ENCODE data around the gene CRHR1. TPM values are rescaled to one million over a fixed set of nuclear protein-coding genes. Genes with fewer than 3 reads are reported as not detected.
"Not testable (repeated sequence)": the region's sequence is repeated elsewhere in the genome, so short reads cannot be mapped to it uniquely, and the experiment has no call there.

CRHR1 gene
- not detected for polyA plus RNA-seq (ENCODE audit: low read depth in 6 of 6)

DNA sequence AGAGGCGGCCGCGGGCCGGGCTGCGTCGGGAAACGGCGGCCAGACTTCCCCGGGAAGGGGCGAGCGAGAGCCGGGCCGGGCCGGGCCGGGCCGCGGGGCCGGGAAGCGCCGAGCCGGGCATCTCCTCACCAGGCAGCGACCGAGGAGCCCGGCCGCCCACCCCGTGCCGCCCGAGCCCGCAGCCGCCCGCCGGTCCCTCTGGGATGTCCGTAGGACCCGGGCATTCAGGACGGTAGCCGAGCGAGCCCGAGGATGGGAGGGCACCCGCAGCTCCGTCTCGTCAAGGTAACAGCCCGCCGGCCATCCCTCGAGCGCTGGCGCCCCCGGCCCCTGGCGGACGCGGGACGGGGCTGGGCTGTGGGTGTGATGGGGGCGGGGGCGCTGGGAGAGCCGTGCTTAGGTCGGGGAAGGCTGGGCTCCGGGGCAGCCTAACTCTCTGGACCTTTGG lies at the start of gene CRHR1:
Gene CRHR1, plus strand, starts transcription at position 28 of the 448 bp plus-strand sequence. Its CDS starts 225 bp downstream, at position 253.
- Mint-ChIP-seq H3K27ac (peak within 1 kb of the TSS in 1 of 6 donors; percentile 80), H3K4me1 (peaks cover 0 to 8% (median 0%) of the 10 kb centered on the region in 3 donors), H3K27me3 (peaks cover 54 to 87% (median 74%) of the 10 kb centered on the region in 3 donors), H3K36me3 (no peaks in the 10 kb centered on the region), H3K4me3 (peak within 1 kb of the TSS; percentile 75 to 91 (median 84)), H3K9me3 (peaks cover 0 to 2% (median 0%) of the 10 kb centered on the region in 7 donors)
- DNase-seq (no peak), ATAC-seq (ENCODE audit: low read depth in 2 of 2) (peak; percentile 12 to 14)

DNA sequence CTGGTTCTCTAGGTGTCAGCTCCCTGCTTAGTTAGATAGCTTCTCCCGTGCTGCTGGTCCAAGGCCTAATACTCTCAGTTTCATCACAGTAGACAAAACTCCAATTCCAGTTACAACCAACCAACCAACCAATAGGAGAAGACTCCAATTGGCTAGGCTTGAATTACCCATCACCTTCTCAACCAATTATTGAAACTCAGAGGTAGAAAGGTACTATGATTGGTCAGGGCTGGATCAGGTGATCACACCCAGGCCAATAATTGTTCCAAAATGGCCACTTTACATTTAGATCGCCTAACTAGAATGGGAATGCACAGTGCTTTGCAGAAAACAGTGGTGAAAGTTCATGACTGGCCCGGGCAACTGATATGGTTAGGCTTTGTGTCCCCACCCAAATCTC lies 49.5 kb upstream of the CRHR1 start:
- ATAC-seq (ENCODE audit: low read depth in 2 of 2) (no peak), DNase-seq (no peak)
- Mint-ChIP-seq H3K27me3 (peaks cover 23 to 66% (median 55%) of the 10 kb centered on the region in 3 donors), H3K36me3 (peaks cover 16 to 20% of the 10 kb centered on the region in 2 donors), H3K4me3 (no peak overlapping the region), H3K4me1 (no peaks in the 10 kb centered on the region), H3K27ac (no peak overlapping the region), H3K9me3 (peaks cover 11 to 30% (median 20%) of the 10 kb centered on the region in 7 donors)

DNA sequence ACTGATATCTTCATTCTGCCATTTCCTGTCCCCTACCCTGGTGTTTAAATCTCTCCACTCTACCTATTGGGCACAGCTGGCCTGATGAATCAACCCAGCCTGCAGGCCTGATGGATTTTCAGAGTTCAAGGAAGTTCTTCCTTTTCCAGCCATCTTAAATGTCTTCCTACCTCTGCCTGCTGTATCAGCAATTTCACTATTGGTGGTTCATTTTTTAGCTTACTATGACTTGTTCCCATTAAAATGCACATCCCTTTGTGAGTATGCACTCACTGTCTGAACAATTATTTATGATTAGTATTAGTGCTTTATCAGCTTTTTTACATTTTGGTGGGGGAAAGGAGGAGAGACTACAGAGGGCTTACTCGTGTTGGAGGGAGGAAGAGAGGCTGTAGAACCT lies 48.6 kb upstream of the CRHR1 start:
- Mint-ChIP-seq H3K4me3 (no peak overlapping the region), H3K9me3 (peaks cover 7 to 22% (median 14%) of the 10 kb centered on the region in 7 donors), H3K36me3 (peaks cover 10 to 12% of the 10 kb centered on the region in 2 donors), H3K27me3 (peaks cover 23 to 68% (median 53%) of the 10 kb centered on the region in 3 donors), H3K4me1 (no peaks in the 10 kb centered on the region), H3K27ac (peak overlapping the region in 1 of 6 donors; percentile 6)
- no peak for ATAC-seq (ENCODE audit: low read depth in 2 of 2)
- DNase-seq, result no peak

DNA sequence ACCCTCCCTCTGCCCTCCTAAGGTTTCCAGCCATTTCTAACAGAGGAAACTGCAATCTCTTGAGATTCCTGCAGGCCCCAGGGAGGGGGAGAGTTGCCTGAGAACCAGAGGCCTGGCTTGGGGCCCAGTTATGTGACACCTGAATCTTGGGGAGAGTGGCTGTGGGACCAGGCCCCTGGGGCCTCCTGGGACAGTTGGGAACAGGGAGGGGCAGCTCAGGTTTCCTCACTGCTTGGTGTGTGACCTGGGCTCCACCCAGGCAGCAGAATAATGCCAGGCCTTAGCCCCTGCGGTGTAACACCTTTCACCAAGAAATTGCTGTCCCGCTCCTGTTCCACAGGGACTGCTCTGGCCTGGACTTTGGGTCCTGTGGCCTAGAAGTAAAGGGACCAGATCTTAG lies 44.3 kb upstream of the CRHR1 start:
- ATAC-seq (ENCODE audit: low read depth in 2 of 2) (no peak), DNase-seq (no peak)
- H3K4me1 Mint-ChIP-seq, result no peaks in the 10 kb centered on the region
- H3K36me3 Mint-ChIP-seq, result no peaks in the 10 kb centered on the region
- no peak overlapping the region for H3K4me3 Mint-ChIP-seq
- H3K9me3 Mint-ChIP-seq, result peaks cover 0 to 7% (median 2%) of the 10 kb centered on the region in 7 donors
- peak overlapping the region in 1 of 6 donors; percentile 6 for H3K27ac Mint-ChIP-seq
- H3K27me3 Mint-ChIP-seq, result peaks cover 18 to 80% (median 66%) of the 10 kb centered on the region in 3 donors

DNA sequence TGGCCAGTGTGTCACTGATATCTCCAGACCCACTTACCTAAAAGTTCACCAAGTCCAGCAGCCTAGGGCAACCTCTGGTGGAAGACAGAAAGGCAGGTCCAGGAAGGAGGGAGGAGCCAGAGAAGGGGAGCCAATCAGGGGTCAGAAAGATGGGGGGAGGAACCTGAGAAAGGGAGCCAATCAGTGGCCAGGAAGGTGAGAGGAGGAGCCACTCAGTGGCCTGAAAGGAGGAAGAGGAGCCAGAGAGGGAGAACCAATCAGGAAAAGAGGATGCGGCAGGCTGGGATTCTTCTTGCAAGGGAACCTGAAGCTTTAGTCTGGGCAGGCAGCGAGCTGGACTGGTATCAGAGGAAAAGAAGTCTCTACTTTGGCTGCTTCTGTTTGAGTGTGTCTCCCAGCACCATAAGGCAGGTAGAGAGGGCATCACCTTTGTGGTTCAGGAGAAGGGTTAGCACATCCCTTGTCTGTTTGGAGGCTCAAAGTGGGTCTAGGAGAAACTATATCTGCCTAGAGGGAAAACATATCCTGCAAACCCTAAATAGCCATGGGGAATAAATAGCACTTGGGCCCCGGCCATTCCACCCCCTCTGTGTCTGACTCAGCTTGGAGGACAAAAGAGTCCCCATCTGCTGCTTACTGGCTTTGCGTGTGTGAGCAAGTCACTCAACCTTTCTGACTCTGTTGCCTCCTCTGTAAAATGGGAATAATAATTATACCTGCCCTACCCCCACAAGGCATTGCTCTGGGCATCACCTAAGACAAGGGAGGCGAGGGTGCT lies 43.4 kb upstream of the CRHR1 start:
- H3K27me3 Mint-ChIP-seq, result peaks cover 14 to 78% (median 67%) of the 10 kb centered on the region in 3 donors
- no peaks in the 10 kb centered on the region for H3K4me1 Mint-ChIP-seq
- ATAC-seq (ENCODE audit: low read depth in 2 of 2) (peak in 1 of 2 donors; percentile 23), DNase-seq (no peak)
- H3K4me3 Mint-ChIP-seq, result peak overlapping the region in 3 of 8 donors; percentile 43 to 67 (median 63)
- H3K27ac Mint-ChIP-seq, result peak overlapping the region in 1 of 6 donors; percentile 74
- no peaks in the 10 kb centered on the region for H3K36me3 Mint-ChIP-seq
- peaks cover 0 to 5% (median 0%) of the 10 kb centered on the region in 7 donors for H3K9me3 Mint-ChIP-seq

DNA sequence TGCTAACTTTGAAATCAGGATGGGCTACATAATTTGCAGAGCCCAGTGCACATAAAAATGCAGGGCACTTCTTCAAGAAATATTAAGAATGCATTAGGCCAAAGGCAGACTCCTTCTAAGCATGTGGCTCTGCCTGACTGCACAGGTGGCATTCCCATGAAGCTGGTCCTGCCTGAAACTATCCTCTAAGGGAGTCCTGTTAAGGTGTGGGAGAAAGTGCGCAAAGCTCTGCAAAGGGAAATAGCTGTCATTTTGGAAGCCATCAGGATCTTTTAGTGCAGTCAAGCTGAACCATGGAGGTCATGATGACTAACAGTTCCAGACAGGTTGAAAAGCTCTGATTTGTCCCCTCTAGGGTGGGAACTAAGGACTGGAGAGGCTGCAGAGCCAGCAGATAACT lies 41.9 kb upstream of the CRHR1 start:
- H3K4me1 Mint-ChIP-seq, result no peaks in the 10 kb centered on the region
- no peak for ATAC-seq (ENCODE audit: low read depth in 2 of 2)
- H3K27me3 Mint-ChIP-seq, result peaks cover 9 to 75% (median 59%) of the 10 kb centered on the region in 3 donors
- no peak overlapping the region for H3K27ac Mint-ChIP-seq
- H3K36me3 Mint-ChIP-seq, result no peaks in the 10 kb centered on the region
- no peak overlapping the region for H3K4me3 Mint-ChIP-seq
- DNase-seq, result no peak
- peaks cover 0 to 5% (median 0%) of the 10 kb centered on the region in 7 donors for H3K9me3 Mint-ChIP-seq

DNA sequence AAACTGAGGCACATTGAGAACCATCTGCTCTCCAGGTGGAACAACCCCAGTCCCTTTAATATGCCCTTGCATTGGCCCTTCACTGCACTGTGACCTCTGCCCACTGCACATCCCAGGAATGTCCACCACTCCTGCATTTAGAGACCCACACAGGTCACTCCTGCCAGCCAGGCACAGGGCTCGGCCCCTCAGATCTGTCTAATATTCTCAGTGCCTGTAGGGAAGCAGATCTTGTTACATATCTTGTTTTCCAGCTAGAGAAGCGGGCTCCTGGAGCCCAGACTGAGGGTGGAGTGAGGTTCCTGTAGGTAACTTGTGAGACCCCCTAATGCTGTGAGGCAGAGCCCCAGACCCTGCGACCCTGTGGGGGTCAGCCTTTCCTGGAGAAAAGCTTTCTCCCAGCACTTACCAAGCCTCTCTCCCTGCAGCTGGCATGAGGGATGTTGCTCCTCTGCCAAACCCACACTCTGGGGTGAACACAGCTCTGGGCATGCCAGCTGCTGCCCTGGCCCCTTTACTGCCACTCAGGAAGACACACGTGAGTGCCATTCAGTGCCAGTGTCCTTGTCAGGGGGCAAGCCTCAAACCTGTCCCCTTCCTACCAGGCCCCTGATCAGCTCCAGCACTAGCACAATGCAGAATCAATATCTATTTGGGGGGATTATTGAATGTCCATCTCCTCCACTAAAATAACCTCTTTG lies 40.3 kb upstream of the CRHR1 start:
- no peak for ATAC-seq (ENCODE audit: low read depth in 2 of 2)
- Mint-ChIP-seq H3K36me3 (no peaks in the 10 kb centered on the region), H3K9me3 (peaks cover 0 to 5% (median 0%) of the 10 kb centered on the region in 7 donors), H3K4me1 (no peaks in the 10 kb centered on the region), H3K27me3 (peaks cover 9 to 68% (median 55%) of the 10 kb centered on the region in 3 donors), H3K4me3 (no peak overlapping the region), H3K27ac (no peak overlapping the region)
- DNase-seq, result no peak

DNA sequence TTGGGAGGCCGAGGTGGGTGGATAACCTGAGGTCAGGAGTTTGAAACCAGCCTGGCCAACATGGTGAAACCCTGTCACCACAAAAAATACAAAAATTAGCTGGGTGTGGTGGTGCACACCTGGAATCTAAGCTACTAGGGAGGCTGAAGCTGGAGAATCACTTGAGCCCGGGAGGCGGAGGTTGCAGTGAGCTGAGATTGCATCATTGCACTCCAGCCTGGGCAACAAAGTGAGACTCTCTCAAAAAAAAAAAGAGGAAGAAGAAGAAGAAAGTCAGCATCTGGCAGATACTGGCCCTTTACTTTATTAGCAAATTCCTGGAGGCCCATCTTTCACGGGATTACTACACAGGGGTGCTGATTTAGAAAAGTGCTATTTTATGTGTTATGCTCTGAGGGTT lies 39.3 kb upstream of the CRHR1 start:
- ATAC-seq (ENCODE audit: low read depth in 2 of 2); H3K36me3 Mint-ChIP-seq; H3K9me3 Mint-ChIP-seq; H3K27ac Mint-ChIP-seq; DNase-seq; H3K4me1 Mint-ChIP-seq: not testable (repeated sequence)
- Mint-ChIP-seq H3K27me3 (peaks cover 12 to 65% (median 55%) of the 10 kb centered on the region in 3 donors), H3K4me3 (peak overlapping the region in 1 of 8 donors; percentile 29)

DNA sequence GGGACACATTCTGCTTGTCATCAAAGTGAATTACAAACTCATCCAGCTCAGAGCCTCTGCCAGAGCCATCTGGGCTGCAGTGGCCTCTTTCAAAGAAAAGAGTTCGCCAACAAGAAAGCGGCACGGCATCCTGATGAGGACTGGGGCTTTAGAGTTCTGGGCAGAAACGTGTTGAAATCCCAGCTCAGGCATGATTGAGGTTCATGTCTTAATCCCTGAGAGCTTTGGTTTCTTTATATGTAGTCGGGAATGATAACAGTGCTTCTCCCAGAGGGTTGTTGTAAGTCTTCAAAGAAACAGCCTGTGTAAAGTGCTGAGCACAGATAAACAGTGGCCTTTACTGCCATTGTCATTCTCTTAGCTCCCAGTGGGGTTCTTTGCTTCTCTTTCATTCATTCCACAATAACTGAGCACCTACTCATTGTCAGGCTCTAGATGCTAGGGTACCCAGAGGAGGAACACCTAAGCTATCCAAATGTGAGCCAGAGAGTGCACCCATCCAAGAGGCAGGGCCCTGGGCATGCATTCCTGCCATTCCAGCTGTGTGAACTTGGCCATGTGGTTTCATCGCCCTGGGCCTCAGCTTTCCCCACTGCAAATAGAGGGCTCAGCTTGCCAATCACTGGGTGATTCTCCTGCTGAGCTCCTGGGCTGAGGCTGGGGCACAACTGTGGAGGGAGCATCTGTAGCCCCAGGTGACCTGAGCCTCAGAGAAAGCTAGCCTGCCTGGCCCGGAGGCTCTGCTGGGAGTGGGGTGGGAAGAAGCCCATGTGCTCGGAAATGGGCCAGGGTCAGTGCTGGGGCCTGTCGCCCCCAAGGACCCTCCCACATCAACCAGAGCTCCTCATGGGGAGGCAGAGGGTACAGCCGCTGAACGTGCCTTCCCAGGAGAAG lies 38.3 kb upstream of the CRHR1 start:
- Mint-ChIP-seq H3K27me3 (peaks cover 20 to 65% (median 57%) of the 10 kb centered on the region in 3 donors), H3K36me3 (no peaks in the 10 kb centered on the region), H3K4me3 (no peak overlapping the region), H3K9me3 (no peaks in the 10 kb centered on the region), H3K4me1 (no peaks in the 10 kb centered on the region), H3K27ac (no peak overlapping the region)
- no peak for ATAC-seq (ENCODE audit: low read depth in 2 of 2)
- no peak for DNase-seq

DNA sequence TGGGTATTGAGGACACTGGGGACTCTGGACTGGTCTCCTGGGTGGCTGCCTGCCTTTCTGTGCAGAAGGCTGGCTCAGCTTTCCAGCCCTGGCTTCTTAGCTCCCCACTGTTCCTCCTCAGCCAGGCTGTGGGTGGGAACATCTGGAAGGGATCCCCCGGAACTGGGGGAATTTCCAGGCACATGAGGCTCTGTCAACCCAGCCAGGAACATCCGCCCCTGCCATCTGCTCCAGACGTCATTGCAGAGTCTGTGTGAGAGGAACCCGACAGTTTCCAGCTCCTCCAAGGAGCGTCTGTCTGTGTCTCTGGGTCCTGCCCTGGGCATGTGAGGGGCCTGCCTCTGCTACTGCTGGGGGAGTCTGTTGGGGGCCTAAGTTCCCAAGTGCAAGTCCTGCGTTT lies 36.2 kb upstream of the CRHR1 start:
- H3K4me1 Mint-ChIP-seq, result no peaks in the 10 kb centered on the region
- peaks cover 36 to 74% (median 58%) of the 10 kb centered on the region in 3 donors for H3K27me3 Mint-ChIP-seq
- H3K36me3 Mint-ChIP-seq, result no peaks in the 10 kb centered on the region
- DNase-seq (no peak), ATAC-seq (ENCODE audit: low read depth in 2 of 2) (no peak)
- H3K4me3 Mint-ChIP-seq, result peak overlapping the region in 1 of 8 donors; percentile 40
- H3K9me3 Mint-ChIP-seq, result no peaks in the 10 kb centered on the region
- no peak overlapping the region for H3K27ac Mint-ChIP-seq

DNA sequence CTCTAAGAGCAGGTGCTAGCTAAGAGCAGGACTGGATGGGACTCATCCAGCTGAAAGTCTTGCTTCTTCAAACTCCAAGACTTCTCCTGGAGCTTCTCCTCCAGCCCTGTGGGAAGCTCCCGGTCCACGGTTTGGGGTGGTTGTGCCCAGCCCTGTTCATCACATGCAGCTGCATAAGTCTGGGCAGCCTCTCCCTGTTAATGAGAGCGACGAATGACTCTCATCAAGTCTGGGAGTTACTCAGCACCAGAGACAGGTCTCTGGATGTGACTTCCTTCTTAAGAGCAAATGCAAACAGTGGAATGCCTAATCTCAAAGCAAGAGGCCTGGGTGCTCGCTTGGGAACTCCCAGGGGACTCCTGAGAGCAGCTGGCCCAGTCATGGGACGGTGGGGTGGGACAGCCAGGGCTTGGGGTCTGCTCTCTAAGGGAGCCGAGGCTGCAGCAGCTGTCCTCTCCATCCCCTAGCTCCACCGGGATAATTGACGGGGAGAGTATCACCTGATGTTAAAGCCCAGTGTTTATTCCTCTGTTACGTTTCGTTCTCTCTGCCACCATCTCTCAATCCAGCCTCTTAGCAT lies 35.3 kb upstream of the CRHR1 start:
- Mint-ChIP-seq H3K4me1 (no peaks in the 10 kb centered on the region), H3K4me3 (no peak overlapping the region), H3K27ac (no peak overlapping the region), H3K9me3 (no peaks in the 10 kb centered on the region), H3K36me3 (no peaks in the 10 kb centered on the region), H3K27me3 (peaks cover 30 to 71% (median 59%) of the 10 kb centered on the region in 3 donors)
- no peak for ATAC-seq (ENCODE audit: low read depth in 2 of 2)
- no peak for DNase-seq

DNA sequence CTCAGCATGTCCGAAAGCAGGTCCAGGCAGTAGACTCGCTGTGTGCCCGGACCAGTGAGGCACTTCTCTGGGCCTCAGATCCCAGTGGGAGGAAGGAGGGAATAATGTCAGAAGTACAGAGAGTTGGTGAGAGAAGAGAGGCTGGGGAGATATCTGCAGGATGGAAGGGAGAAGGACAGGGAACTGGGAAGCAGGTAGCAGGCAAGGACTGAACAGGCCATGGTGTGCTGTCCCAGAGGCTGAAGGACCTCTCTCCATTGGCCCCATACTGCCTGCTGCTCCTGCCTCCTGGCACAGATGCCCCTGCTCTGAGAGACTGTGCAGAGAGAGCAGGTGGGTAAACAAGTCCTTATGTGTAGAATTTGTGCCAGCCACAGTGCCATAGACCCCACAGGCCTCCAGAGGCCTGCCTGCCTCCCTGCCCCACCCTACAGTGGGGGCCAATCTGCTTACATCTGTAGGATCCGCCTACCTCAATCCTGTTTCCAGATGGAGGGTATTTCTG lies 34.2 kb upstream of the CRHR1 start:
- Mint-ChIP-seq H3K4me3 (no peak overlapping the region), H3K36me3 (no peaks in the 10 kb centered on the region), H3K4me1 (no peaks in the 10 kb centered on the region), H3K27me3 (peaks cover 32 to 65% (median 60%) of the 10 kb centered on the region in 3 donors), H3K27ac (no peak overlapping the region), H3K9me3 (no peaks in the 10 kb centered on the region)
- no peak for DNase-seq
- no peak for ATAC-seq (ENCODE audit: low read depth in 2 of 2)

Data from naive B cell (primary cell).